ENCODE results near the gene ATG7.

DNA sequence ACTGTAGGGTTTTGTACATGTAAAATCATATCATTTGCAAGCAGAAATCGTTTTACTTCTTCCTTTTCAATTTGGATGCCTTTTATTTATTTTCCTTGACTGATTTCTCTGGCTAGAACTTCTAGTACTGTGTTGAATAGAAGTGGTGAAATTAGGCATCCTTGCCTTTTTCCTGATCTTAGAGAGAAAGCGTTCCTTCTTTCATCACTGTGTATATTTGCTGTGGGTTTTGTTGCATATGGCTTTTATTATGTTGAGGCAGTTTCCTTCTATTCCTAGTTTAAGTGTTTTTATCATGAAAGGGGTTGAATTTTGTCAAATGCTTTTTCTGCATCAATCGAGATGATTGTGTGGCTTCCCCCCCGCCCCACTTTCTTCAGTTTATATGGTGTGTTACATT lies 140.9 kb downstream of the ATG7 start:
- TF ChIP-seq, protein P1, sequence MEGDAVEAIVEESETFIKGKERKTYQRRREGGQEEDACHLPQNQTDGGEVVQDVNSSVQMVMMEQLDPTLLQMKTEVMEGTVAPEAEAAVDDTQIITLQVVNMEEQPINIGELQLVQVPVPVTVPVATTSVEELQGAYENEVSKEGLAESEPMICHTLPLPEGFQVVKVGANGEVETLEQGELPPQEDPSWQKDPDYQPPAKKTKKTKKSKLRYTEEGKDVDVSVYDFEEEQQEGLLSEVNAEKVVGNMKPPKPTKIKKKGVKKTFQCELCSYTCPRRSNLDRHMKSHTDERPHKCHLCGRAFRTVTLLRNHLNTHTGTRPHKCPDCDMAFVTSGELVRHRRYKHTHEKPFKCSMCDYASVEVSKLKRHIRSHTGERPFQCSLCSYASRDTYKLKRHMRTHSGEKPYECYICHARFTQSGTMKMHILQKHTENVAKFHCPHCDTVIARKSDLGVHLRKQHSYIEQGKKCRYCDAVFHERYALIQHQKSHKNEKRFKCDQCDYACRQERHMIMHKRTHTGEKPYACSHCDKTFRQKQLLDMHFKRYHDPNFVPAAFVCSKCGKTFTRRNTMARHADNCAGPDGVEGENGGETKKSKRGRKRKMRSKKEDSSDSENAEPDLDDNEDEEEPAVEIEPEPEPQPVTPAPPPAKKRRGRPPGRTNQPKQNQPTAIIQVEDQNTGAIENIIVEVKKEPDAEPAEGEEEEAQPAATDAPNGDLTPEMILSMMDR (IDR thresholded peaks at IDR 0.05; ENCODE audit: borderline replicate concordance, extremely low read depth, low read length, poor library complexity, severe bottlenecking): no peak
- no peak for TF ChIP-seq EZH2 (IDR thresholded peaks at IDR 0.05; ENCODE audit: borderline replicate concordance, low read depth, low read length, severe bottlenecking)
